Sigmoid colon (tissue), 7 donors: ENCODE data around the gene TEDDM1. TPM values are rescaled to one million over a fixed set of nuclear protein-coding genes. Genes with fewer than 3 reads are reported as not detected.
A peak's percentile ranks its signal among the peaks of the same experiment; 100 is the strongest.

Source experiments
- DNase-seq: peaks from one replicate; pipeline ENCODE4 v3.0.0-alpha.2; 2019
- H3K27ac ChIP-seq, 4 donors: fragments of 200-600 bp; sonication (generic); one replicate each; pipeline ENCODE4 v1.5.1; 2016 to 2019; ENCODE audit warnings: mild to moderate bottlenecking in 1 of 4
- H3K27me3 ChIP-seq, 3 donors: fragments of 200-600 bp; sonication (generic); one replicate each; pipeline ENCODE4 v1.5.1; 2019; ENCODE audit warnings: mild to moderate bottlenecking in 1 of 3
- H3K36me3 ChIP-seq, 4 donors: fragments of 200-600 bp; sonication (generic); one replicate each; pipeline ENCODE4 v1.5.1; 2016 to 2019
- H3K4me1 ChIP-seq, 4 donors: fragments of 200-600 bp; sonication (generic); one replicate each; pipeline ENCODE4 v1.5.1; 2017 to 2019
- H3K4me3 ChIP-seq, 4 donors: fragments of 200-600 bp; sonication (generic); one replicate each; pipeline ENCODE4 v1.5.1; 2017 to 2019; ENCODE audit warnings: mild to moderate bottlenecking in 2 of 4, moderate library complexity in 1 of 4
- H3K9me3 ChIP-seq, 4 donors: fragments of 200-600 bp in 3 of 4; sonication (generic) in 3 of 4; one replicate each; pipeline versions ENCODE4 v1.5.1 to v1.6.1; 2013 to 2019
- EP300 ChIP-seq, 4 donors: sonication (generic); formaldehyde crosslinking; IDR thresholded peaks; one replicate each; pipeline ENCODE4 v1.6.1; 2017; ENCODE audit warnings: antibody characterized with exemption in 4 of 4
- POLR2A ChIP-seq, 2 donors: fragments of 450-650 bp; IDR thresholded peaks; one replicate each; pipeline ENCODE4 v1.6.1; 2016; ENCODE audit warnings: antibody characterized with exemption in 2 of 2, mild to moderate bottlenecking in 2 of 2, moderate library complexity in 2 of 2
- POLR2AphosphoS5 ChIP-seq, 4 donors: sonication (generic); formaldehyde crosslinking; IDR thresholded peaks; one replicate each; pipeline ENCODE4 v1.6.1; 2017; ENCODE audit warnings: antibody characterized with exemption in 4 of 4
- WGBS, 2 donors: extraction: QIAGEN DNeasy Blood & Tissue Kit; methylation state at CpG; one replicate each; pipeline ENCODE4 v1.1.7; 2013; 5-methylcytosine and 5-hydroxymethylcytosine counted together
- intact Hi-C: fragments of 100-400 bp; cut with DNase I; formaldehyde crosslinking; loops from one replicate; pipeline ENCODE4 v1.15.1; 2023
- polyA plus RNA-seq, 3 donors: library from polyadenylated mRNA; stranded (reverse); fragments of 200-250 nt; gene quantifications; one replicate each; pipeline ENCODE4 v1.2.3, GENCODE V29; 2013
- total RNA-seq, 4 donors: library from RNA; depleted of rRNA; stranded (reverse); fragments of >200 nt; gene quantifications; one replicate each; pipeline ENCODE4 v1.1.0, GENCODE V29; 2016
- TF ChIP-seq, protein P1 (sequence below), 4 experiments: fragments of 450-650 bp in 3 of 4; fragments of 200-600 bp in 1 of 4; IDR thresholded peaks; one replicate each; pipeline ENCODE4 v1.5.1; 2016 to 2019; ENCODE audit warnings: antibody characterized with exemption in 4 of 4, mild to moderate bottlenecking in 3 of 4, moderate library complexity in 2 of 4
- donor health status: healthy with polysubstance abuse.
- donor health status: Bipolar disorder and iron deficiency.
- donor health status: healthy.

TEDDM1 gene
- total and polyA plus RNA-seq, 7 donors: not detected

DNA sequence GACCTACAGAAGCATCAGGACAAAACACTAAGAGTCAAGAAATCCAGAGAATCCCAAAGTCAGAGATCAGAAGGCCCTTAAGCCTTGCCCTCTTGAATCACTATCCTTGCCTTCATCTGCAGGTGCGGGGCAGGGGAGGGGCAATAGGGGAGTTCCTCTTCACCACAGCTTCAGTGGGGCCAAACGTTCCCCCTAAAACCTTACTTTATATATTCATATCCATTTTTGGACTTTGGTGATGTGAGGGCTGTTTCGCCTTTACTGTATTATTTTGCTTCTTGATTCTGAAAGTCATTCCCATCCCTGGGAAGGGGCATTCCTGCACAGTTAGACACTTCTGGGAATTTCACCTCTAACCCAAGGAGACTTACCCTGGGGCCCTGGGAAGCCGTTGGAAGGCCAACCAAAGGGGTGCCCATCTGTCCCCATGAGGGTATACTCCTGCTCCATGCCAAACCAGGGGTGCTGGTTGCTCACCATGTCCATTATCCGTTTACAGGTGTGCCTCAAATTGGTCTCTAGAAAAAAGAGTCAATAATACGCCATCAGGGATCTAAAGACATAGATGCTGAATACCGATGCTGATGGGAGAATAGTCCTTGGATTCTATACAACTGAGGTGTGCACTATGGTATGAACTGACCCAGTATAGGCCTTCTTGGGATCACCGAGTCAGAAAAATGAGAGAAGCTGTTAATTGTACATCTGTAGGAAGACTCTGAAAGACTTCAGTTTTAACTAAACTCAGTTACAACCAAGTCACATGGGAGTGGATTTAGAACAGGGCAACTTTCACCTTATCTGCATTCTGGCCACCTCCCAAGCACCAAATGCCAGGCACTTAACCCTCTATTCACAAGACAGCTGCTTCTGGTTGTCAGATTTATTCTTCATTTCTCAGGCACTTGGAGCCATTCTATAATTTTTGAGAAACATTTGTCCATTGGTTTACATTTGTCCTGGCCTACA, 14.3 kb downstream of the TEDDM1 start:
- H3K4me1 ChIP-seq: peaks cover 0 to 40% (median 29%) of the 10 kb centered on the region in 4 donors
- H3K27ac ChIP-seq: peak overlapping the region in 2 of 4 donors; percentile 30 to 99
- H3K27me3 ChIP-seq: no peaks in the 10 kb centered on the region
- intact Hi-C loops: no loop called here
- DNase-seq: no peak
- H3K9me3 ChIP-seq: no peaks in the 10 kb centered on the region
- peaks cover 48 to 87% (median 60%) of the 10 kb centered on the region in 4 donors for H3K36me3 ChIP-seq
- 91 to 95% methylated on average over 8 of the region's 8 CpGs for WGBS, 2 donors
- TF ChIP-seq, protein P1, sequence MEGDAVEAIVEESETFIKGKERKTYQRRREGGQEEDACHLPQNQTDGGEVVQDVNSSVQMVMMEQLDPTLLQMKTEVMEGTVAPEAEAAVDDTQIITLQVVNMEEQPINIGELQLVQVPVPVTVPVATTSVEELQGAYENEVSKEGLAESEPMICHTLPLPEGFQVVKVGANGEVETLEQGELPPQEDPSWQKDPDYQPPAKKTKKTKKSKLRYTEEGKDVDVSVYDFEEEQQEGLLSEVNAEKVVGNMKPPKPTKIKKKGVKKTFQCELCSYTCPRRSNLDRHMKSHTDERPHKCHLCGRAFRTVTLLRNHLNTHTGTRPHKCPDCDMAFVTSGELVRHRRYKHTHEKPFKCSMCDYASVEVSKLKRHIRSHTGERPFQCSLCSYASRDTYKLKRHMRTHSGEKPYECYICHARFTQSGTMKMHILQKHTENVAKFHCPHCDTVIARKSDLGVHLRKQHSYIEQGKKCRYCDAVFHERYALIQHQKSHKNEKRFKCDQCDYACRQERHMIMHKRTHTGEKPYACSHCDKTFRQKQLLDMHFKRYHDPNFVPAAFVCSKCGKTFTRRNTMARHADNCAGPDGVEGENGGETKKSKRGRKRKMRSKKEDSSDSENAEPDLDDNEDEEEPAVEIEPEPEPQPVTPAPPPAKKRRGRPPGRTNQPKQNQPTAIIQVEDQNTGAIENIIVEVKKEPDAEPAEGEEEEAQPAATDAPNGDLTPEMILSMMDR (IDR thresholded peaks at IDR 0.05): no peak
- TF ChIP-seq POLR2AphosphoS5 (IDR thresholded peaks at IDR 0.05): peak in 2 of 4 donors; percentile 20
- no peak overlapping the region for H3K4me3 ChIP-seq

GRCh38 chr1:182384387-182384960, 16.0 kb downstream of the TEDDM1 start:
- Histone ChIP-seq H3K9me3 (no peaks in the 10 kb centered on the region), H3K27me3 (no peaks in the 10 kb centered on the region), H3K27ac (peak overlapping the region in 1 of 4 donors; percentile 99), H3K4me1 (peaks cover 0 to 40% (median 29%) of the 10 kb centered on the region in 4 donors), H3K4me3 (no peak overlapping the region), H3K36me3 (peaks cover 48 to 78% (median 56%) of the 10 kb centered on the region in 4 donors)
- no peak for TF ChIP-seq POLR2AphosphoS5 (IDR thresholded peaks at IDR 0.05)
- TF ChIP-seq EP300 (IDR thresholded peaks at IDR 0.05): no peak
- TF ChIP-seq, protein P1 (IDR thresholded peaks at IDR 0.05): no peak
- TF ChIP-seq POLR2A (IDR thresholded peaks at IDR 0.05): no peak
- 94 to 96% methylated on average over 19 of the region's 19 CpGs for WGBS, 2 donors
- no peak for DNase-seq
- intact Hi-C loops: no loop called here

DNA sequence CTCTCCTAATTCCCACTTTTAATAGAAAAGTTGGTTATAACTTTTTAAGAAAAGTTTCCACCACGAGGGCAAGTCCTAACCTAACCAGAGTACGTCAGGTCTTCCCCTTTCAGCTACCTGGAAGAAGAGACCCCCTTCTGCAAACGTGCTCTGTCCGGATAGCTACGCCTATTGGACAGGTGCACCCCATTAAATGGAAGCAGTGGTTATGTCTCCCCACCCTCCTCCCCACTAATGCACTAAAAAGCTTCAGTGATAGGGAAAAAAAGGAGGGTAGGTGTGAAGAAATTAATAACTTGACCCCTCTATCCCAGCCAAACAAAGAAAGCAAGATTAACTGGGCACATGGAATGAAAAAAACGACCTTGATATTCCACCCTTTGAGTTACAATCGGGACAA, 16.5 kb downstream of the TEDDM1 start:
- H3K4me1 ChIP-seq: peaks cover 0 to 36% (median 28%) of the 10 kb centered on the region in 4 donors
- no peaks in the 10 kb centered on the region for H3K27me3 ChIP-seq
- H3K4me3 ChIP-seq: no peak overlapping the region
- 79 to 89% methylated on average over 7 of the region's 7 CpGs for WGBS, 2 donors
- H3K36me3 ChIP-seq: peaks cover 48 to 76% (median 56%) of the 10 kb centered on the region in 4 donors
- TF ChIP-seq POLR2AphosphoS5 (IDR thresholded peaks at IDR 0.05): peak in 1 of 4 donors; percentile 3
- TF ChIP-seq EP300 (IDR thresholded peaks at IDR 0.05): no peak
- no peak for TF ChIP-seq POLR2A (IDR thresholded peaks at IDR 0.05)
- TF ChIP-seq, protein P1 (IDR thresholded peaks at IDR 0.05): no peak
- H3K9me3 ChIP-seq: no peaks in the 10 kb centered on the region
- DNase-seq: no peak
- intact Hi-C loops: no loop called here
- no peak overlapping the region for H3K27ac ChIP-seq

DNA sequence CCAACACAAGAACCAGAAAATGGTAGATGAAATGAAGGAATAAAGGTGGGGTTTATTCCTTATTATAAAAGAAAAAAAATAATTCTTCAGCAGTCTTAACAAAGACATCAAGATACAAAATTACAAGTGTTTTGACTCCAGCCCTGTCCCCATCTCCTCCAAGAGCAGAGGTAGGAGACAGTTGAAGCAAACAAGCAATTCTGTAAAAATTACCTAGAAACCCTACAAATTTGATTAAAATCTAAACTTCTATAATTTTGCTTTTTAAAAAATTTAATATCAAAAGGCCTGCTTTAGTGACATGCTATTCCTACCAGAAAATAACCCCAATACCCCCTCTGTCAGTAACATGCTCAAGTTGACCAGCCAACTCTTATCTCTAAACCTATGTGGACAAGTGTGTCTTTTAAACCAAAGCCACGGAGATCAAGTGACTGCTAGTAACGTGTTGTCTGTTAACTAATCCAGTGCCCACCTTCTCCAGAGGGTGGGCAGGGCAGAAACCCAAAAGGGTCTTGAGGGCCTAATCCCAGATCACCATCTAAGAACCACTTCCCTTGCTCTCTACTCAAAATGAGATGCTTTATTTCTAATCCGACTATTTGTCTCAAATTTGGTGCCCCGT, 17.3 kb downstream of the TEDDM1 start:
- DNase-seq: no peak
- Histone ChIP-seq H3K4me3 (no peak overlapping the region), H3K36me3 (peaks cover 43 to 68% (median 50%) of the 10 kb centered on the region in 4 donors), H3K27me3 (no peaks in the 10 kb centered on the region), H3K9me3 (no peaks in the 10 kb centered on the region), H3K4me1 (peaks cover 0 to 28% (median 21%) of the 10 kb centered on the region in 4 donors), H3K27ac (peak overlapping the region in 2 of 4 donors; percentile 20 to 29)
- 78 to 92% methylated on average over 4 of the region's 4 CpGs for WGBS, 2 donors
- TF ChIP-seq POLR2AphosphoS5 (IDR thresholded peaks at IDR 0.05): peak in 3 of 4 donors; percentile 19 to 45 (median 24)
- TF ChIP-seq, protein P1 (IDR thresholded peaks at IDR 0.05): no peak
- intact Hi-C loops: no loop called here
